Activated CD4-positive, CD25-positive, alpha-beta regulatory T cell treated with anti-CD3 and anti-CD28 coated beads, Interleukin-2, amount 50 U/mL, for 24 hours (primary cell): Measurements from ENCODE around the gene TECTB.

Source experiments
- ATAC-seq, 2 donors: fragments of 150-1000 bp; cut with Tn5 transposase; one replicate each; pipeline ENCODE4 v1.10.0; 2021; ENCODE audit warnings: mild to moderate bottlenecking in 1 of 2, moderate library complexity in 1 of 2

TECTB gene

GRCh38 chr10:112348759-112349158 is 65.6 kb downstream of the TECTB start:
- ATAC-seq: no peak

GRCh38 chr10:112349521-112350085 is 66.4 kb downstream of the TECTB start:
- ATAC-seq: no peak

DNA sequence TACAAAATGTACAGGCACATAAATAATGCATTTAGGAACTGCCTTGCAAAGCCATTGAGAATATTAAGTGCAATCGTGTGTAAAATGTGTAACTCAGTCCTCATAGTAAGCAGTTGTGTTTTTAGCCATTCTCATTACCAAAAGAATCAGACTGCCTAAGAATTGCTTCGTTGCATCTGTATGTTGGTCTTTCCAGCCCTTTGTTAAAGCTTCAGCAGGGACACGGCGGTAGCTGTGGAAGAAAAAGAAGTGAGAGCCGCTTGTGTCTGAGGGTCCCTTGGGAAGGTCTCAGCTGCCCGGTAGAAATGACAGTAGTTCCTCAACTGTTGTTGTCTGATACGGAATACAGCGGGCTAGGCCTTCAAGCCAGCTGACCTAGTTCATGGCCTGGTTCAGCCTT is 67.9 kb downstream of the TECTB start:
- no peak for ATAC-seq

DNA sequence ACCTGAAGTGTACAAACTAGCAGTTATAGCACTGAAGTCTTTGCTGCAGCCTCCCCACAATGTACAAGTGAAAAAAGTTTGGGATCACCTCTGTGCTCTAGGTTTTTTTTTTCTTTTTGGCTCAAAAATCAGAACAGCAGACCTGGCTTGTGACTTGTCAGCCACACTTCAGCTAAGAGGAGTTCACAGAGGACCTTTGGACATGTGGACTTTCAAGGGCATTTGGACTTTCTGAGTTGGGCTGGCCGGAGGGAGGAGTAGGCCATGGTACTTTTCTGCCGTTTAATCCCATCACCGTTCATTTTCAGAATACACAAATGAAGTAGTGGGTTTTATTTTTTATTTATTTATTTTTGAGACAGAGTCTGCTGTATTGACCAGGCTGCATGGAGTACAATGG is 68.8 kb downstream of the TECTB start:
- no peak for ATAC-seq

DNA sequence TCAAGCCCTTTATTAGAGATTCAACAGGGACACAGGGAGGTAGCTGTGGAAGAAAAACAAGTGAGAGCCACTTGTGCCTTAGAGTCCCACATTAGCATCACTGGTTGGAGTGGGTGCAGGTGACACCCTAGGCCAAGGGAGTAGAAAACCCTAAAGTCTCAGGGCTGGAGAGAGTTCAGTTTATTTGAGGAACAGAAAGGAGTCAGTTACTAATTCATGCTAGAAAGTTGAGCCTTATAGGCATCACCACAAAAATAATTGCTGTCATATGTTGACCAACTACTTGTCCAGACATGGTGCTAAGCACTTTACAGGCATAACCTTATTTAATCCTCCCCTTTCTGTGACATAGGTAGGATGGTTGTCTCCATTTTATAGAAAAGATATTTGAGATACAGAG is 69.8 kb downstream of the TECTB start:
- ATAC-seq: no peak
